Measurements from ENCODE around the gene EHF.
A peak's percentile ranks its signal among the peaks of the same experiment; 100 is the strongest.
"Not testable (repeated sequence)": the region's sequence is repeated elsewhere in the genome, so short reads cannot be mapped to it uniquely, and the experiment has no call there.

Gene EHF

GRCh38 chr11:34668583-34669053 is 47.7 kb downstream of the EHF start:
- no peak for DNase-seq (ENCODE audit: low spot score)

- no peak for DNase-seq (ENCODE audit: low spot score)
Measured at GRCh38 chr11:34669458-34669857, 48.6 kb downstream of the EHF start.

- no peak for DNase-seq (ENCODE audit: low spot score)
Measured at GRCh38 chr11:34671117-34671516, 50.2 kb downstream of the EHF start.

GRCh38 chr11:34671946-34672345 is 51.1 kb downstream of the EHF start:
- no peak for DNase-seq (ENCODE audit: low spot score)

GRCh38 chr11:34674038-34674437 is 53.1 kb downstream of the EHF start:
- DNase-seq (ENCODE audit: low spot score) = no peak

GRCh38 chr11:34676227-34676626 is 55.3 kb downstream of the EHF start:
- no peak for DNase-seq (ENCODE audit: low spot score)

- DNase-seq (ENCODE audit: low spot score) = no peak
Measured at GRCh38 chr11:34679681-34680080, 58.8 kb downstream of the EHF start.

- DNase-seq (ENCODE audit: low spot score) = no peak
Measured at GRCh38 chr11:34680206-34680605, 59.3 kb downstream of the EHF start.

- peak; percentile 61 for DNase-seq (ENCODE audit: low spot score)
Measured at GRCh38 chr11:34680918-34681586, 60.2 kb downstream of the EHF start.

GRCh38 chr11:34682825-34683224 is 61.9 kb downstream of the EHF start:
- DNase-seq (ENCODE audit: low spot score) = no peak

GRCh38 chr11:34683396-34683795 is 62.5 kb downstream of the EHF start:
- DNase-seq (ENCODE audit: low spot score) = no peak

- DNase-seq (ENCODE audit: low spot score) = no peak
Measured at GRCh38 chr11:34685864-34686263, 65.0 kb downstream of the EHF start.

- DNase-seq (ENCODE audit: low spot score) = not testable (repeated sequence)
Measured at GRCh38 chr11:34692299-34692698, 71.4 kb downstream of the EHF start.

GRCh38 chr11:34696862-34697261 is 76.0 kb downstream of the EHF start:
- no peak for DNase-seq (ENCODE audit: low spot score)

GRCh38 chr11:34706709-34707461 is 86.0 kb downstream of the EHF start:
- DNase-seq (ENCODE audit: low spot score) = no peak

GRCh38 chr11:34707462-34707840 is 86.6 kb downstream of the EHF start:
- no peak for DNase-seq (ENCODE audit: low spot score)
